ENCODE measurements around the gene TSPEAR. TPM values are rescaled to one million over a fixed set of nuclear protein-coding genes. Genes with fewer than 3 reads are reported as not detected.

The TSPEAR gene
- total and polyA plus RNA-seq, 4 donors: 0.24 to 0.66 (median 0.33) TPM; not detected in 1

DNA sequence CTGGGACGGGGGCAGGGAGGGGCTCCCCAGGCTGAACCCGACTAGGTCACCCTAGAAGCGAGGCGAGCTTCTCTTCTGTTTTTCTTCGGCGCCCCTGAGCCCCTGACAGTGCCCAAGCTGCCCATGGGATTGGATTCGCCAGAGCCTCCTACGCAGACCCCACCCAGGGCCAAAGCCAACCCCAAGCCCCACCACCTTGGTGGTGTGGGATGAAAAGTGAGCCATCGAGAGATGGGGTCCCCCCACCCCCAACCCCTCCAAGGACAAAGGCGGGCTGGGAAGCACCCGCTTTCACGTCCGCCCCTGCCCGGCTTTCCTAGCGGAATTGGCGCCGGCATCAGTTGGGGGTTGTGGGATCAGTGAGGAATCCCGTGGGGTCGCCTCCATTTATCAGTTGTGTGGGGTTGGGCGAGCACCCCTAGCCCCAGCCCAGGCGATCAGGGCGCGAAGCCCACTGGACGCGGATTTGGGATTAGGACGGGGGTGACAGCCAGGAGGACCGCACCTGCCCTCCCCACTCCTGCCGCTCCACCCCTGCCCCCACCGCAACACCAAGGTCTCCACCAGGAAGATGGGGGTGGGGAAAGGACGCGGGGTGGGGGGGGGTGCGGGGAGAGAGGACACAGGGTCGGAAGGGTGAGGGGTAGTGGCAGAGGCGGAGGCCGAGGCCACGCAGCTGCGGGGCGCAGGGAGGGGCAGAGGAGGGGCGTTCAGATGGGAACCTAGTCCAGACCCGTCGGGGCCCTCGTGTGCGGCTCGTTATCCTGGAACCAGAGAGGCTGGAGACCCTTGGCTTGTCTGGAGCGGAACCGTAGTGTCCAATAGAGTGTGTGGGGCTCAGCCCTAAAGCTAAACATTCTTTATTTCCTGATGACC lies 4.4 kb downstream of the TSPEAR start:
- H3K9me3 ChIP-seq (ENCODE audit: control insufficient read depth, insufficient read depth, low read length): no peaks in the 10 kb centered on the region
- H3K27me3 ChIP-seq (ENCODE audit: control insufficient read depth, insufficient read depth, low read length): peaks cover 86% of the 10 kb centered on the region
- DNase-seq (ENCODE audit: low read depth in 4 of 6, low spot score in 6 of 6): no peak
- H3K4me3 ChIP-seq (ENCODE audit: low read depth, low read length): no peak overlapping the region
- 2% methylated on average over 20 of the region's 46 CpGs for WGBS (ENCODE audit: insufficient coverage)
- peaks cover 52% of the 10 kb centered on the region for H3K4me1 ChIP-seq (ENCODE audit: control insufficient read depth, insufficient read depth, low read length)
- H3K27ac ChIP-seq (ENCODE audit: low read depth, low read length): no peak overlapping the region
- no peaks in the 10 kb centered on the region for H3K36me3 ChIP-seq (ENCODE audit: control insufficient read depth, insufficient read depth, low read length)

DNA sequence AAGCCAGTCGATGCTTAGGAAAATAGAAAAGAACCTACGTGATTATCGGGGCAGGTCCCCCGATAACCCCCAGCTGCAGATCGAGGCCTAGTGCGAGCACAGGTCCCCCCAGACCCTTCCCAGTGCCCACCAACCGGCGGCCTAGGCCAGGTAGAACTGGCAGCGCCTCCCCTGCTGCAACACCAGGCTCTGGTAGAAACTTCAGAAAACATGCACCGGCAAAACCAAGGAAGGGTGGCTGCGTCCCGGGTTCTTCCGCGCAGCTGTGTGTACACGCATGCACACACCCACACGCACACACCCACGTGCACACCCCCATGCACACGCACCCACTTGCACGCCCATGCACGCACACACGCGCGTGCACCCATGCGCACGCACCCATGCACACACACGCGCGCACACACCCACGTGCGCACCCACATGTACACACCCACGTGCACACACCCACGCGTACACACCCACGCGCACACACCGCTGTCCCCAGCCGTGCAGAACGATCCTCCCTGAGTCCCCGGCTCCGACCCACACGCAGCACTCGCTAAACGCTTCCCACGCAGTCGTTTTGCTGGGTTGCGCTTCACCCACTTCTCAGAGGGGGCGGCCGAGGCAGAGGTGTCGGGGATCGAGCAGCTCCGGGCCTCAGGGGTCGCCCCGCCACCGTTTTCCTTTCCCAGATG lies 5.2 kb downstream of the TSPEAR start:
- Histone ChIP-seq H3K9me3 (ENCODE audit: control insufficient read depth, insufficient read depth, low read length) (no peaks in the 10 kb centered on the region), H3K27ac (ENCODE audit: low read depth, low read length) (no peak overlapping the region), H3K4me3 (ENCODE audit: low read depth, low read length) (no peak overlapping the region), H3K36me3 (ENCODE audit: control insufficient read depth, insufficient read depth, low read length) (no peaks in the 10 kb centered on the region), H3K4me1 (ENCODE audit: control insufficient read depth, insufficient read depth, low read length) (peaks cover 44% of the 10 kb centered on the region), H3K27me3 (ENCODE audit: control insufficient read depth, insufficient read depth, low read length) (peaks cover 81% of the 10 kb centered on the region)
- DNase-seq (ENCODE audit: low read depth in 4 of 6, low spot score in 6 of 6): no peak
- 4% methylated on average over 53 of the region's 54 CpGs for WGBS (ENCODE audit: insufficient coverage)

DNA sequence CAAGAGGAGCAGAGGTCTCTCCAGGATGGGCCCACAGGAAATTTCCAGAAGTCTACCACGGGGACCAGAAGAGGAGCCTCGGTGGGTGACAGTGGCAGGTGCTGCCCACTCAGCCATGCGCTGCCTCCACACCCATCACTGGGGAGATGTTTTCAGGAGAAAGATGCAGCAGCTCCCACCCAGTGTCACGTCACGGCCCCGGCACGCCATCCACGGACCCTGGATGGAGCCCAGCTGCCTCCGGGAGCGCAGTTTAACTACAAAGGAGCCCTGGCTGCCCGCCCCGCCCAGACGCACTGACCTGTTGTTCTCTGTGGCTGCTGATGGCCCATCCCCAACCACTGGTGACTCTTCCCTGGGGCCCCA lies 6.8 kb downstream of the TSPEAR start:
- Histone ChIP-seq H3K27me3 (ENCODE audit: control insufficient read depth, insufficient read depth, low read length) (peaks cover 74% of the 10 kb centered on the region), H3K4me3 (ENCODE audit: low read depth, low read length) (no peak overlapping the region), H3K9me3 (ENCODE audit: control insufficient read depth, insufficient read depth, low read length) (no peaks in the 10 kb centered on the region), H3K27ac (ENCODE audit: low read depth, low read length) (no peak overlapping the region), H3K36me3 (ENCODE audit: control insufficient read depth, insufficient read depth, low read length) (no peaks in the 10 kb centered on the region), H3K4me1 (ENCODE audit: control insufficient read depth, insufficient read depth, low read length) (peaks cover 29% of the 10 kb centered on the region)
- no peak for DNase-seq (ENCODE audit: low read depth in 4 of 6, low spot score in 6 of 6)
- WGBS (ENCODE audit: insufficient coverage): 13% methylated on average over 13 of the region's 13 CpGs

DNA sequence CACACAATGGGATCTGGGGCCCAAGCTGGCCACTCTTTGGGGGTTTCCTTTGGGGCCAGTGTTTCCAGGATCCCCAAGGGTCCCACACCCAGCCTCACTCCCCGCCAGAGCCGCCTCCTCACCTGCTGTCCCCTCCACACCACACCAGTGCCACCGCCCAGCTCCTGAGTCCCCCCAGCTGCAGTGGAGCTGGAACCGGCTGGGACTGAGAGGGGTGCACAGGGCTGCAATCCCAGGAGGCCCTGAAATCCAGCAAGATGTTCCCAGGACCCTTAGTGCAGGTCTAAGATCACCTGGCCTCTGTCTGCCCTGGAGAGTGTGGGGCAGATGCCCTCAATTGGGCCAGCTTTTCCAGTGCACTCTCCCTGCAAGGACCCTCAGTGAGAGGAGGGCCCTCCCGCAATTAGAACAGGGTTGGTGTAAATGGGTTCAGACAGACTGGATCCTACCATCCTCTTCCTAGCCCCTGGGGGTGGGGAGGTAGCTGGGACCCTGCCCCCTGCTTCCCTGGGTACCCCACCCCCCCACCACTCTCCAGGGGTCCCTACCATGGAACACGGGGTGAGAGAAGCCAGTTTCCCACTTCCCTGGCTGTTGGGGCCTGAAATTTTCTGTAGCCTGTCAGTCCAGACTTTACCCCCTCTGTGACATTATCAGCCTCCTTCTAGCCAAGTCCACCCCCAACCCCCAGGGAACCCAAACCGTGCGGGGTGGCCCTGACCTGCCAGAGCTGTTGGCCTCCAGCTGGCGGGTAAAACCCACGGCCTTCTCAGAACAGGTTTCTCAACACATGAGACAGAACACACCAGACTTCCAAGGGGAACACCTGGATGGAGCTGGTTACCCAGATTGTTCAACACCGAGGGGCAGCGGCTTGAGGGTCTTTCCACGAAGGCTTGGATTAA lies 7.4 kb downstream of the TSPEAR start:
- H3K9me3 ChIP-seq (ENCODE audit: control insufficient read depth, insufficient read depth, low read length): no peaks in the 10 kb centered on the region
- H3K4me1 ChIP-seq (ENCODE audit: control insufficient read depth, insufficient read depth, low read length): peaks cover 23% of the 10 kb centered on the region
- H3K4me3 ChIP-seq (ENCODE audit: low read depth, low read length): no peak overlapping the region
- H3K27ac ChIP-seq (ENCODE audit: low read depth, low read length): no peak overlapping the region
- DNase-seq (ENCODE audit: low read depth in 4 of 6, low spot score in 6 of 6): no peak
- no peaks in the 10 kb centered on the region for H3K36me3 ChIP-seq (ENCODE audit: control insufficient read depth, insufficient read depth, low read length)
- peaks cover 68% of the 10 kb centered on the region for H3K27me3 ChIP-seq (ENCODE audit: control insufficient read depth, insufficient read depth, low read length)
- 42% methylated on average over 12 of the region's 13 CpGs for WGBS (ENCODE audit: insufficient coverage)

DNA sequence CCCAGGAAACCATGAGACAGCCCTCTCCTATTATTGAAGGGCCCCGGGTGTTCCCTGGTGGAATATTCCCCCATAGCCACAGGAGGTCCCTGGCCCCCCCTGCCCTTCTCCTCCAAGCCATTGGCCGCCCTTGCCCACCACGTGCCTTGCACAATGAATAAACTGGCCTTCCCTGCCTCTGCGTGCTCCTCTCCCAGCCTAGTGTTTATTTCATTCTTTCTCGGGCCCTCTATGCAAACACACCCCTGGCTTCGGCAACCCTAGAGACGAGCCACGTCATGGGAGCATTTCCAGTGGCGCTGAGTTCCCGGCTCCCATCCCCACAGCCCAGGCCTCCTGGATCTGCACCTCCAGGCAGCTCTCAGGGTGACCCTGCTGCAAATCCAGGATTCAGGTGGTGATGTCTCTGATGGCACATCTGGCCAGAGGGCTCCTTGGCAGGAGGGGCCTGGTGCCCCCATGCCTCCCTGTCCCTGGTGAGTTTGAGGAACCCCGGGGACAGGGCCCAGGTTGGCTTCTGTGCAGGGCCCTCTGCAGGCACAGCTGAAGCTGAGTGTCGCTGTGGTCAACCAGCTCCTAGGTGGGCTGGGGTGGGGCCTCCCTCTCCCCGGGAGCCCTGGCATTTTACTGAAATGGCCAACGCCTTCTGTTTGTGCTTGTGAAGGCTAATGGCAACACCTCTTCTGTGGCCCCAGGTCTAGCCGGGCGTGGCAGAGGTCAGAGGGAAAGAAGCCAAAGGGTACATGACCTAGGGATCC lies 8.2 kb downstream of the TSPEAR start:
- DNase-seq (ENCODE audit: low read depth in 4 of 6, low spot score in 6 of 6): no peak
- H3K4me1 ChIP-seq (ENCODE audit: control insufficient read depth, insufficient read depth, low read length): peaks cover 23% of the 10 kb centered on the region
- H3K9me3 ChIP-seq (ENCODE audit: control insufficient read depth, insufficient read depth, low read length): no peaks in the 10 kb centered on the region
- H3K36me3 ChIP-seq (ENCODE audit: control insufficient read depth, insufficient read depth, low read length): no peaks in the 10 kb centered on the region
- no peak overlapping the region for H3K27ac ChIP-seq (ENCODE audit: low read depth, low read length)
- no peak overlapping the region for H3K4me3 ChIP-seq (ENCODE audit: low read depth, low read length)
- 46% methylated on average over 16 of the region's 16 CpGs for WGBS (ENCODE audit: insufficient coverage)
- H3K27me3 ChIP-seq (ENCODE audit: control insufficient read depth, insufficient read depth, low read length): peaks cover 63% of the 10 kb centered on the region

DNA sequence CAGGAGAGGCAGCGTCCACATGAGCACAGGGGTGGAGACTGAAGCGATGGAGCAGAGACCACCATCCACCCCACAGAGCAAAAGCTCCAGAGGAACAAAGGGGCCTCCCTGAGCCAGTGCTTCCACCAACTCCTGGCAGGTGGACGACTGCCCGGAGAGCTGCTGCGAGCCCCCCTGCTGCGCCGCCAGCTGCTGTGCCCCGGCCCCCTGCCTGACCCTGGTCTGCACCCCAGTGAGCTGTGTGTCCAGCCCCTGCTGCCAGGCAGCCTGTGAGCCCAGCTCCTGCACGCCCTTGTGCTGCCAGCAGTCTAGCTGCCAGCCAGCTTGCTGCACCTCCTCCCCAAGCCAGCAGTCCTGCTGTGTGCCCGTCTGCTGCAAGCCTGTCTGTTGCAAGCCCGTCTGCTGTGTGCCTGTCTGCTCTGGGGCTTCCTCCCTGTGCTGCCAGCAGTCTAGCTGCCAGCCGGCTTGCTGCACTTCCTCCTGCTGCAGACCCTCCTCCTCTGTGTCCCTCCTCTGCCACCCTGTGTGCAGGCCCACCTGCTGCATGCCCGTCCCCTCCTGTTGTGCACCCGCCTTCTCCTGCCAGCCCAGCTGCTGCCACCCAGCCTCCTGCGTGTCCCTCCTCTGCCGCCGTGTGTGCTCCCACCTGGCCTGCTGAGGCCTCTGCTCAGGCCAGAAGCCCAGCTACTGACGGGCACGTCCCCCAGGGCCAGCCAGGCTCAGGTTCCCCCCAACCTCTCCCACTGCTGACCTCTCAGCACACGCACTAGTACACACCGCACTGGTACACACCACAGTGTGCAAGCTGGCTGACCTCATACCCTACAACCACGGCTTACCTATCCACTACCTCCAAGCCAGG lies 9.0 kb downstream of the TSPEAR start:
- Histone ChIP-seq H3K27me3 (ENCODE audit: control insufficient read depth, insufficient read depth, low read length) (peaks cover 63% of the 10 kb centered on the region), H3K27ac (ENCODE audit: low read depth, low read length) (no peak overlapping the region), H3K9me3 (ENCODE audit: control insufficient read depth, insufficient read depth, low read length) (no peaks in the 10 kb centered on the region), H3K4me1 (ENCODE audit: control insufficient read depth, insufficient read depth, low read length) (peaks cover 24% of the 10 kb centered on the region), H3K36me3 (ENCODE audit: control insufficient read depth, insufficient read depth, low read length) (no peaks in the 10 kb centered on the region), H3K4me3 (ENCODE audit: low read depth, low read length) (no peak overlapping the region)
- 72% methylated on average over 18 of the region's 22 CpGs for WGBS (ENCODE audit: insufficient coverage)
- no peak for DNase-seq (ENCODE audit: low read depth in 4 of 6, low spot score in 6 of 6)

DNA sequence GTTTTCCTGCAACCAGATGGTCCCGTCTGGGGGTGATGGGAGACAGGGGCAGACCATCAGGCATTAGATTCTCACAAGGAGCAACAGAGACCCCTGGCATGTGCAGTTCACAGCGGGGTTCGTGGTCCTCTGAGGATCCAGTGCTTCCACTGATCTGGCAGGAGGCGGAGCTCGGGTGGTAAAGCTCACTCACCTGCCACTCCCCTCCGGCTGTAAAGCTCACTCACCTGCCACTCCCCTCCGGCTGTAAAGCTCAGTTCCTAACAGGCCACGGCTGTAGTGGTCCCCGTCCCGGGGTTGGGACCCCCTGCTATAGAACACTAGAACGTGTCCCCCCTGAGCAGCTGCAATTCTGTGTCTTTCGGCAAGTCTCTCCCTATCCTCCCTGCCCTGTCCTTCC lies 9.8 kb downstream of the TSPEAR start:
- no peaks in the 10 kb centered on the region for H3K9me3 ChIP-seq (ENCODE audit: control insufficient read depth, insufficient read depth, low read length)
- H3K4me3 ChIP-seq (ENCODE audit: low read depth, low read length): no peak overlapping the region
- DNase-seq (ENCODE audit: low read depth in 4 of 6, low spot score in 6 of 6): no peak
- H3K27ac ChIP-seq (ENCODE audit: low read depth, low read length): no peak overlapping the region
- H3K36me3 ChIP-seq (ENCODE audit: control insufficient read depth, insufficient read depth, low read length): no peaks in the 10 kb centered on the region
- H3K4me1 ChIP-seq (ENCODE audit: control insufficient read depth, insufficient read depth, low read length): peaks cover 18% of the 10 kb centered on the region
- H3K27me3 ChIP-seq (ENCODE audit: control insufficient read depth, insufficient read depth, low read length): peaks cover 55% of the 10 kb centered on the region
- WGBS (ENCODE audit: insufficient coverage): 42% methylated on average over 9 of the region's 12 CpGs

DNA sequence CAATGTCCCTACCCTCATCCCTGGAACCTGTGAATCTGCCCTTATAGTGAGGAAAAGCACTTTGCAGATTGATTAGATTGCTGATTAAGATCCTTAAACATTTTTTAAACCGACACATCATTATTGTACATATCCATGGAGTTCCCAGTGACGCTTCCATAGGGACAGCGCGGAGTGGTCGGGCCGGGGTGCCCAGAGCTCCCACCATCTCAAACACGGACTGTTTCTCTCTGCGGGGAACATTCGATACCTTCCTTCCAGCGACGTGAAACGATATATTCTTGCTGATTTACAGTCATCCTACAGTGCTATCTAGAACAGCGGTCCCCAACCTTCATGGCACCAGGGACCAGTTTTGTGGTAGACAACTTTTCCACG lies 10.4 kb downstream of the TSPEAR start:
- peaks cover 13% of the 10 kb centered on the region for H3K4me1 ChIP-seq (ENCODE audit: control insufficient read depth, insufficient read depth, low read length)
- H3K27me3 ChIP-seq (ENCODE audit: control insufficient read depth, insufficient read depth, low read length): peaks cover 49% of the 10 kb centered on the region
- WGBS (ENCODE audit: insufficient coverage): 79% methylated on average over 7 of the region's 14 CpGs
- DNase-seq (ENCODE audit: low read depth in 4 of 6, low spot score in 6 of 6): no peak
- no peaks in the 10 kb centered on the region for H3K9me3 ChIP-seq (ENCODE audit: control insufficient read depth, insufficient read depth, low read length)
- H3K36me3 ChIP-seq (ENCODE audit: control insufficient read depth, insufficient read depth, low read length): no peaks in the 10 kb centered on the region
- H3K4me3 ChIP-seq (ENCODE audit: low read depth, low read length): no peak overlapping the region
- no peak overlapping the region for H3K27ac ChIP-seq (ENCODE audit: low read depth, low read length)
